H1 (cell line): Measurements from ENCODE around the gene JUP. TPM values are rescaled to one million over a fixed set of nuclear protein-coding genes. Genes with fewer than 3 reads are reported as not detected.

ENCODE experiments used
- CEBPB ChIP-seq: IDR thresholded peaks from 2 replicates; pipeline ENCODE4 v1.6.1; 2012; ENCODE audit warnings: low read depth, low read length
- GABPA ChIP-seq: IDR thresholded peaks from 2 replicates; pipeline ENCODE4 v1.6.1; 2011; ENCODE audit warnings: mild to moderate bottlenecking, low read length, moderate library complexity, borderline replicate concordance; ENCODE audit not compliant: insufficient read depth
- GTF2F1 ChIP-seq: IDR thresholded peaks from 2 replicates; pipeline ENCODE4 v1.6.1; 2012; ENCODE audit warnings: low read depth, low read length, improper control_type of control experiment, borderline replicate concordance
- KDM1A ChIP-seq: fragments of 200-600, 300-600 bp; sonication (generic); IDR thresholded peaks from 2 replicates; pipeline ENCODE4 v1.7.1; 2016; ENCODE audit warnings: mild to moderate bottlenecking, low read length, borderline replicate concordance
- NANOG ChIP-seq: IDR thresholded peaks from 2 replicates; pipeline ENCODE4 v1.6.1; 2011; ENCODE audit warnings: low read length, low read depth, mild to moderate bottlenecking, inconsistent platforms; ENCODE audit not compliant: insufficient read depth, poor library complexity, severe bottlenecking
- PHF8 ChIP-seq: fragments of 200-600 bp; sonication (generic); conservative IDR thresholded peaks from 2 replicates; pipeline ENCODE4 v1.7.1; 2012; ENCODE audit warnings: low read depth, mild to moderate bottlenecking, inconsistent platforms, low read length, moderate library complexity
- SUZ12 ChIP-seq: fragments of 200-600 bp; sonication (generic); IDR thresholded peaks from 2 replicates; pipeline ENCODE4 v1.6.1; 2012; ENCODE audit warnings: mild to moderate bottlenecking, inconsistent platforms, low read length, moderate library complexity, mixed read lengths
- TBP ChIP-seq: IDR thresholded peaks from 2 replicates; pipeline ENCODE4 v1.6.1; 2011; ENCODE audit warnings: low read depth, low read length, improper control_type of control experiment
- polyA plus RNA-seq, 7 experiments: library from polyadenylated mRNA; depleted of rRNA in 3 of 7; stranded (reverse) in 5 of 7; unstranded in 2 of 7; fragments of >200 nt in 5 of 7; fragments of 200-250 nt in 2 of 7; gene quantifications; 1 replicate in 5 of 7; 2 replicates in 1 of 7; 4 replicates in 1 of 7; pipeline versions ENCODE4 v1.2.1 to v1.2.3, GENCODE V29; 2011 to 2013; ENCODE audit warnings: missing spikeins in 2 of 7, mixed read lengths in 2 of 7
- total RNA-seq: library from RNA; stranded (reverse); fragmentation: NEBNext Ultra II Directional; extraction: Animal tissue kit (Norgen Biotek cat#: 25700); gene quantifications from 2 replicates; pipeline ENCODE4 v1.2.1, GENCODE V29; 2021
- TF ChIP-seq, protein P1 (sequence below): fragments of 300-600 bp; sonication (generic); IDR thresholded peaks from 2 replicates; pipeline ENCODE4 v1.7.1; 2012; ENCODE audit warnings: low read length, moderate library complexity, mild to moderate bottlenecking, inconsistent platforms; ENCODE audit not compliant: insufficient replicate concordance
- TF ChIP-seq, protein P2 (sequence below): IDR thresholded peaks from 2 replicates; pipeline ENCODE4 v1.6.1; 2012; ENCODE audit warnings: inconsistent platforms

The JUP gene
- total and polyA plus RNA-seq, 2 of the 8 experiments (the other 6 are each of a cell fraction or from before 2014, with no cell fraction given) = 62.8 to 102 TPM

DNA sequence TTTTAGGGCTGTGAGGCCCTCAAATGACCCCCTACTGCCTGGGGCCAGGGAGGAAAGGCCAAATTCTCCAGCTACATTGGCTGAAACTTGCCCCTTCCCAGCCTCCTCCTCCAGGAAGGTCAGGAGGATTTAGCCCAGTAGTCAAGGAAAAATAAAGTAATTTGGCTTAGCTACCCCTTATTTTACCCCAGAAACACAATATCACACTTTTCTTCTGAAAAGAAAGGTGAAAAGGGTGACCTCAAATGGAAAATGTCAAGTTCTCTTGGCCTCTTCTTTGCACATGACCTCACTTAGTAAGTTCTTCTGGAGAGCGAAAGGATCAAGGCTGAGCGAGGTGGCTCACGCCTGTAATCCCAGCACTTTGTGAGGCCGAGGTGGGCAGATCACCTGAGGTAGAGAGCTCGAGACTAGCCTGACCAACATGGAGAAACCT is 8.0 kb upstream of the JUP start (continued):
- TF ChIP-seq, protein P1, sequence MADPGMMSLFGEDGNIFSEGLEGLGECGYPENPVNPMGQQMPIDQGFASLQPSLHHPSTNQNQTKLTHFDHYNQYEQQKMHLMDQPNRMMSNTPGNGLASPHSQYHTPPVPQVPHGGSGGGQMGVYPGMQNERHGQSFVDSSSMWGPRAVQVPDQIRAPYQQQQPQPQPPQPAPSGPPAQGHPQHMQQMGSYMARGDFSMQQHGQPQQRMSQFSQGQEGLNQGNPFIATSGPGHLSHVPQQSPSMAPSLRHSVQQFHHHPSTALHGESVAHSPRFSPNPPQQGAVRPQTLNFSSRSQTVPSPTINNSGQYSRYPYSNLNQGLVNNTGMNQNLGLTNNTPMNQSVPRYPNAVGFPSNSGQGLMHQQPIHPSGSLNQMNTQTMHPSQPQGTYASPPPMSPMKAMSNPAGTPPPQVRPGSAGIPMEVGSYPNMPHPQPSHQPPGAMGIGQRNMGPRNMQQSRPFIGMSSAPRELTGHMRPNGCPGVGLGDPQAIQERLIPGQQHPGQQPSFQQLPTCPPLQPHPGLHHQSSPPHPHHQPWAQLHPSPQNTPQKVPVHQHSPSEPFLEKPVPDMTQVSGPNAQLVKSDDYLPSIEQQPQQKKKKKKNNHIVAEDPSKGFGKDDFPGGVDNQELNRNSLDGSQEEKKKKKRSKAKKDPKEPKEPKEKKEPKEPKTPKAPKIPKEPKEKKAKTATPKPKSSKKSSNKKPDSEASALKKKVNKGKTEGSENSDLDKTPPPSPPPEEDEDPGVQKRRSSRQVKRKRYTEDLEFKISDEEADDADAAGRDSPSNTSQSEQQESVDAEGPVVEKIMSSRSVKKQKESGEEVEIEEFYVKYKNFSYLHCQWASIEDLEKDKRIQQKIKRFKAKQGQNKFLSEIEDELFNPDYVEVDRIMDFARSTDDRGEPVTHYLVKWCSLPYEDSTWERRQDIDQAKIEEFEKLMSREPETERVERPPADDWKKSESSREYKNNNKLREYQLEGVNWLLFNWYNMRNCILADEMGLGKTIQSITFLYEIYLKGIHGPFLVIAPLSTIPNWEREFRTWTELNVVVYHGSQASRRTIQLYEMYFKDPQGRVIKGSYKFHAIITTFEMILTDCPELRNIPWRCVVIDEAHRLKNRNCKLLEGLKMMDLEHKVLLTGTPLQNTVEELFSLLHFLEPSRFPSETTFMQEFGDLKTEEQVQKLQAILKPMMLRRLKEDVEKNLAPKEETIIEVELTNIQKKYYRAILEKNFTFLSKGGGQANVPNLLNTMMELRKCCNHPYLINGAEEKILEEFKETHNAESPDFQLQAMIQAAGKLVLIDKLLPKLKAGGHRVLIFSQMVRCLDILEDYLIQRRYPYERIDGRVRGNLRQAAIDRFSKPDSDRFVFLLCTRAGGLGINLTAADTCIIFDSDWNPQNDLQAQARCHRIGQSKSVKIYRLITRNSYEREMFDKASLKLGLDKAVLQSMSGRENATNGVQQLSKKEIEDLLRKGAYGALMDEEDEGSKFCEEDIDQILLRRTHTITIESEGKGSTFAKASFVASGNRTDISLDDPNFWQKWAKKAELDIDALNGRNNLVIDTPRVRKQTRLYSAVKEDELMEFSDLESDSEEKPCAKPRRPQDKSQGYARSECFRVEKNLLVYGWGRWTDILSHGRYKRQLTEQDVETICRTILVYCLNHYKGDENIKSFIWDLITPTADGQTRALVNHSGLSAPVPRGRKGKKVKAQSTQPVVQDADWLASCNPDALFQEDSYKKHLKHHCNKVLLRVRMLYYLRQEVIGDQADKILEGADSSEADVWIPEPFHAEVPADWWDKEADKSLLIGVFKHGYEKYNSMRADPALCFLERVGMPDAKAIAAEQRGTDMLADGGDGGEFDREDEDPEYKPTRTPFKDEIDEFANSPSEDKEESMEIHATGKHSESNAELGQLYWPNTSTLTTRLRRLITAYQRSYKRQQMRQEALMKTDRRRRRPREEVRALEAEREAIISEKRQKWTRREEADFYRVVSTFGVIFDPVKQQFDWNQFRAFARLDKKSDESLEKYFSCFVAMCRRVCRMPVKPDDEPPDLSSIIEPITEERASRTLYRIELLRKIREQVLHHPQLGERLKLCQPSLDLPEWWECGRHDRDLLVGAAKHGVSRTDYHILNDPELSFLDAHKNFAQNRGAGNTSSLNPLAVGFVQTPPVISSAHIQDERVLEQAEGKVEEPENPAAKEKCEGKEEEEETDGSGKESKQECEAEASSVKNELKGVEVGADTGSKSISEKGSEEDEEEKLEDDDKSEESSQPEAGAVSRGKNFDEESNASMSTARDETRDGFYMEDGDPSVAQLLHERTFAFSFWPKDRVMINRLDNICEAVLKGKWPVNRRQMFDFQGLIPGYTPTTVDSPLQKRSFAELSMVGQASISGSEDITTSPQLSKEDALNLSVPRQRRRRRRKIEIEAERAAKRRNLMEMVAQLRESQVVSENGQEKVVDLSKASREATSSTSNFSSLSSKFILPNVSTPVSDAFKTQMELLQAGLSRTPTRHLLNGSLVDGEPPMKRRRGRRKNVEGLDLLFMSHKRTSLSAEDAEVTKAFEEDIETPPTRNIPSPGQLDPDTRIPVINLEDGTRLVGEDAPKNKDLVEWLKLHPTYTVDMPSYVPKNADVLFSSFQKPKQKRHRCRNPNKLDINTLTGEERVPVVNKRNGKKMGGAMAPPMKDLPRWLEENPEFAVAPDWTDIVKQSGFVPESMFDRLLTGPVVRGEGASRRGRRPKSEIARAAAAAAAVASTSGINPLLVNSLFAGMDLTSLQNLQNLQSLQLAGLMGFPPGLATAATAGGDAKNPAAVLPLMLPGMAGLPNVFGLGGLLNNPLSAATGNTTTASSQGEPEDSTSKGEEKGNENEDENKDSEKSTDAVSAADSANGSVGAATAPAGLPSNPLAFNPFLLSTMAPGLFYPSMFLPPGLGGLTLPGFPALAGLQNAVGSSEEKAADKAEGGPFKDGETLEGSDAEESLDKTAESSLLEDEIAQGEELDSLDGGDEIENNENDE = no peak
- no peak for TF ChIP-seq PHF8
- no peak for TF ChIP-seq KDM1A
- no peak for TF ChIP-seq GTF2F1
- TF ChIP-seq, protein P2, sequence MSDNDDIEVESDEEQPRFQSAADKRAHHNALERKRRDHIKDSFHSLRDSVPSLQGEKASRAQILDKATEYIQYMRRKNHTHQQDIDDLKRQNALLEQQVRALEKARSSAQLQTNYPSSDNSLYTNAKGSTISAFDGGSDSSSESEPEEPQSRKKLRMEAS = no peak
- TF ChIP-seq NANOG = no peak
- TF ChIP-seq SUZ12 = no peak
- no peak for TF ChIP-seq GABPA
- no peak for TF ChIP-seq TBP
- no peak for TF ChIP-seq CEBPB
